A549 (cell line): Measurements from ENCODE around the gene CSMD2.

Source experiments
- CHD2 ChIP-seq: fragments of 150-350 bp; IDR thresholded peaks from 2 replicates; pipeline ENCODE4 v1.6.1; 2014; ENCODE audit warnings: low read length; ENCODE audit not compliant: partially characterized antibody
- EHMT2 ChIP-seq: fragments of 200-600 bp; sonication (generic); IDR thresholded peaks from 2 replicates; pipeline ENCODE4 v1.6.1; 2016; ENCODE audit warnings: antibody characterized with exemption, low read depth, mild to moderate bottlenecking, moderate library complexity
- MAX ChIP-seq: IDR thresholded peaks from 2 replicates; pipeline ENCODE4 v1.6.1; 2012
- RFX5 ChIP-seq: fragments of 450-650 bp; IDR thresholded peaks from 2 replicates; pipeline ENCODE4 v1.7.1; 2014; ENCODE audit warnings: antibody characterized with exemption, mild to moderate bottlenecking, moderate library complexity
- TF ChIP-seq, protein P1 (sequence below): fragments of >200 bp; sonication (Bioruptor Twin); formaldehyde crosslinking; IDR thresholded peaks from 3 replicates; pipeline ENCODE4 v1.5.1; 2016

GRCh38 chr1:33784876-33785275 is 380.2 kb downstream of the CSMD2 start:
- no peak for TF ChIP-seq MAX
- no peak for TF ChIP-seq CHD2
- TF ChIP-seq RFX5 = no peak
- TF ChIP-seq, protein P1, sequence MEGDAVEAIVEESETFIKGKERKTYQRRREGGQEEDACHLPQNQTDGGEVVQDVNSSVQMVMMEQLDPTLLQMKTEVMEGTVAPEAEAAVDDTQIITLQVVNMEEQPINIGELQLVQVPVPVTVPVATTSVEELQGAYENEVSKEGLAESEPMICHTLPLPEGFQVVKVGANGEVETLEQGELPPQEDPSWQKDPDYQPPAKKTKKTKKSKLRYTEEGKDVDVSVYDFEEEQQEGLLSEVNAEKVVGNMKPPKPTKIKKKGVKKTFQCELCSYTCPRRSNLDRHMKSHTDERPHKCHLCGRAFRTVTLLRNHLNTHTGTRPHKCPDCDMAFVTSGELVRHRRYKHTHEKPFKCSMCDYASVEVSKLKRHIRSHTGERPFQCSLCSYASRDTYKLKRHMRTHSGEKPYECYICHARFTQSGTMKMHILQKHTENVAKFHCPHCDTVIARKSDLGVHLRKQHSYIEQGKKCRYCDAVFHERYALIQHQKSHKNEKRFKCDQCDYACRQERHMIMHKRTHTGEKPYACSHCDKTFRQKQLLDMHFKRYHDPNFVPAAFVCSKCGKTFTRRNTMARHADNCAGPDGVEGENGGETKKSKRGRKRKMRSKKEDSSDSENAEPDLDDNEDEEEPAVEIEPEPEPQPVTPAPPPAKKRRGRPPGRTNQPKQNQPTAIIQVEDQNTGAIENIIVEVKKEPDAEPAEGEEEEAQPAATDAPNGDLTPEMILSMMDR = no peak
- TF ChIP-seq EHMT2 = no peak
